ENCODE data around the gene SLC5A5. TPM values are rescaled to one million over a fixed set of nuclear protein-coding genes. Genes with fewer than 3 reads are reported as not detected.

Gene SLC5A5
- total and polyA plus RNA-seq, 10 of the 15 experiments (the other 5 are each of a cell fraction or from before 2014, with no cell fraction given): 0.02 to 0.08 (median 0.05) TPM; not detected in 3

- WGBS (ENCODE audit: insufficient coverage, insufficient replicate concordance, low lambda C conversion rate, missing lambda C conversion rate): 1% methylated on average over 4 of the region's 4 CpGs
- RAD21 ChIA-PET (ENCODE audit: unreplicated experiment): interaction anchor here (0.5 to 6.8 kb wide), 4 partner anchors 59 to 360 kb away, joined by 3 to 228 read pairs (median 7); partner anchors contain the start of gene RPL18A
- no peak for TF ChIP-seq PBX3 (IDR thresholded peaks at IDR 0.05; ENCODE audit: insufficient replicate concordance, low read depth, low read length)
- peak; percentile 63; the same call in 1 of the 2 replicates for TF ChIP-seq MTA3 (IDR thresholded peaks at IDR 0.05; ENCODE audit: borderline replicate concordance, low read length)
- TF ChIP-seq NR2F1 (conservative IDR thresholded peaks at IDR 0.05): no peak
- no peak for TF ChIP-seq STAT3 (IDR thresholded peaks at IDR 0.05; ENCODE audit: low read depth, low read length)
- no peak for TF ChIP-seq REST (IDR thresholded peaks at IDR 0.05; ENCODE audit: low read depth, low read length)
- TF ChIP-seq IRF4 (IDR thresholded peaks at IDR 0.05; ENCODE audit: low read depth, low read length): peak; percentile 65; the same call in 1 of the 2 replicates
- no peak for TF ChIP-seq RAD21 (IDR thresholded peaks at IDR 0.05; ENCODE audit: insufficient read depth, low read depth, low read length)
- TF ChIP-seq IRF3 (IDR thresholded peaks at IDR 0.05): no peak
- no peak for TF ChIP-seq ETV6 (conservative IDR thresholded peaks at IDR 0.05 in 1 of 2, IDR thresholded peaks at IDR 0.05 in 1 of 2; ENCODE audit: borderline replicate concordance in 1 of 2, low read depth in 1 of 2)
- no peak for TF ChIP-seq SMC3 (IDR thresholded peaks at IDR 0.05; ENCODE audit: borderline replicate concordance, low read length)
- TF ChIP-seq NFYA (IDR thresholded peaks at IDR 0.05; ENCODE audit: borderline replicate concordance, low read depth, low read length): no peak
- no peak for TF ChIP-seq POLR2AphosphoS2 (IDR thresholded peaks at IDR 0.05; ENCODE audit: low read depth, low read length)
- no peak for TF ChIP-seq ZNF687 (IDR thresholded peaks at IDR 0.05)
These were observed 57.3 kb downstream of the SLC5A5 start for GRCh38 chr19:17929056-17929455.

More at GRCh38 chr19:17929056-17929455, 57.3 kb downstream of the SLC5A5 start:
- Histone ChIP-seq H3K4me3 (no peak overlapping the region), H3K4me1 (ENCODE audit: control insufficient read depth, insufficient read depth, low read length) (peaks cover 31% of the 10 kb centered on the region), H3K27me3 (replicated peaks in 1 of 2; ENCODE audit: control insufficient read depth in 2 of 2, insufficient read depth in 2 of 2, low read length in 1 of 2) (no peaks in the 10 kb centered on the region), H3K4me2 (ENCODE audit: control insufficient read depth, insufficient read depth) (peak overlapping the region; percentile 96; the same call in 1 of the 2 replicates), H3K27ac (ENCODE audit: control insufficient read depth, insufficient read depth) (peak overlapping the region; percentile 79; the same call in 1 of the 2 replicates), H3K36me3 (ENCODE audit: control insufficient read depth in 2 of 2, insufficient read depth in 2 of 2, low read length in 1 of 2) (no peaks in the 10 kb centered on the region), H3K9ac (ENCODE audit: control insufficient read depth, insufficient read depth, low read length) (no peak overlapping the region), H2AFZ (ENCODE audit: control insufficient read depth, low read depth, low read length) (no peak overlapping the region), H3K9me3 (replicated peaks; ENCODE audit: control insufficient read depth, insufficient read depth, low read length) (no peaks in the 10 kb centered on the region), H4K20me1 (ENCODE audit: control insufficient read depth, insufficient read depth) (no peaks in the 10 kb centered on the region), H3K79me2 (ENCODE audit: control insufficient read depth, insufficient read depth, low read length) (peaks cover 10% of the 10 kb centered on the region)
- ChIA-PET SMC1A (ENCODE audit: uncharacterized antibody, unreplicated experiment) (interaction anchor here (0.9 to 7.1 kb wide), 7 partner anchors 13 to 79 kb away, joined by 3 to 137 read pairs (median 4); partner anchors contain the start of genes RPL18A and SLC5A5), CTCF (interaction anchor here (1.0 to 6.8 kb wide), 6 partner anchors 9 to 76 kb away, joined by 3 to 251 read pairs (median 7); partner anchors contain the start of genes RPL18A and SLC5A5), POLR2A (interaction anchor here (0.5 to 2.9 kb wide), 7 partner anchors 70 to 1773 kb away, joined by 3 to 33 read pairs (median 4); partner anchors contain the start of gene RPL18A)
- BruUV-seq (replicated peaks): no TSS peak
- FAIRE-seq: peak; percentile 75
- in situ Hi-C loops (cut with MboI) (loop anchor here (5.0 kb wide), 1 partner anchor 62 kb away; no protein-coding TSS in a partner anchor), intact Hi-C loops (cut with micrococcal nuclease; ENCODE audit: unreplicated experiment) (loop anchor here (5.0 kb wide), 1 partner anchor 42 kb away; no protein-coding TSS in a partner anchor)
- ATAC-seq: peak; percentile 51
- DNase-seq (ENCODE audit: low read depth, low spot score): peak; percentile 65
